Activated naive CD8-positive, alpha-beta T cell (primary cell): Measurements from ENCODE around the gene XPR1.
"Not testable (repeated sequence)": the region's sequence is repeated elsewhere in the genome, so short reads cannot be mapped to it uniquely, and the experiment has no call there.

ENCODE experiments used
- H3K27ac Mint-ChIP-seq: one replicate; pipeline ENCODE4 v1.8.0; 2021; ENCODE audit warnings: mixed read lengths
- H3K27me3 Mint-ChIP-seq: one replicate; pipeline ENCODE4 v1.8.0; 2021; ENCODE audit warnings: mixed read lengths
- H3K36me3 Mint-ChIP-seq: one replicate; pipeline ENCODE4 v1.8.0; 2021; ENCODE audit warnings: mixed read lengths
- H3K4me1 Mint-ChIP-seq: one replicate; pipeline ENCODE4 v1.8.0; 2021; ENCODE audit warnings: low read depth, mixed read lengths
- H3K4me3 Mint-ChIP-seq: one replicate; pipeline ENCODE4 v1.8.0; 2021; ENCODE audit warnings: mild to moderate bottlenecking, mixed read lengths
- H3K9me3 Mint-ChIP-seq: one replicate; pipeline ENCODE4 v1.8.0; 2021; ENCODE audit warnings: low read depth, mixed read lengths

XPR1 gene

DNA sequence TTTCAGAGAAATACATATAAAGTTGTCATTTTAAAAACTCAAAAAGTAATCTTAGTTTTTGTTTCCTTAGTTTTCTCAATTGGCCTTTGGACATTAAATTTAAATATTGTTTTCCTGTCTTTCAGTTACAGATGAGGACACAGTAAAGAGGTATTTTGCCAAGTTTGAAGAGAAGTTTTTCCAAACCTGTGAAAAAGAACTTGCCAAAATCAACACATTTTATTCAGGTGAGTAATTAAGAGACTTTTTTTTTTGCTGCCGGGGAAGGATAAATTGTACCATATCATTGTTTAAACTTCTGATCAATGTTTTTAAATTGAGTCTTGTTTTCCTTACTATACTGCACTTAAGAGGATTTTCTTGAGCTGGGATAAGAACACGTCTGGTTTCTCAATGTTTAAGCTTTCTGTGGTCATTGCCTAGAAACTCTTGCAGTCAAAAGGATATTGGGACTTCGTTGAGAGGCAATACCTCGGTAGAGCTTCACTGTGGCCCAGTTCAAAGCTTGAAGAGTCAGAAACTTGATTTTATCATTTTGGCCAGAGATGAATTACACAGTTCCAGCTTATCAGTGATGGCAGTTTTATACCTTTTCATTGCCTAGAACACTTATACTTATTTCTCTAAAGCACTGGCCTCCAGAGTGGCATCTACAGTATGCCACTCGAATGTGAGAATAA is 155.9 kb downstream of the XPR1 start:
- Mint-ChIP-seq H3K4me1 (peaks cover 5% of the 10 kb centered on the region), H3K36me3 (peaks cover 17% of the 10 kb centered on the region), H3K27ac (no peak overlapping the region), H3K9me3 (no peaks in the 10 kb centered on the region), H3K27me3 (no peaks in the 10 kb centered on the region), H3K4me3 (no peak overlapping the region)

DNA sequence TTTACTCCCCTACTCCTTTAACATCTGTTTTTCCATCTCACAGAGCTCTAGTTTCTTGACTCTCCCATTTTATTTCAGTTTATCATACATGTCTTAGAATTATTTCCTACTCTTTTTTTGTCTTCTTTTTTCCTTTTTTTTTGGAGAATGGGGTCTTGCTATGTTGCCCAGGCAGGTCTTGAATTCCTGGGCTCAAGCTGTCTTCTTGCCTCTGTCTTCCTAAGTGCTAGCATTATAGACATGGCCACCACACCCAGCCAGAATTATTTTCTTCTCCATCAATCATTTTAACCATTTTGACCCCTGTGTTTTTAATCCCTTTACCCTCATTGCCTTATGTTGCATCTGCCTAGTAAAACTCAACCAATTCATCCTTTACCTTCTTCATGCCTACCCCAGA is 157.6 kb downstream of the XPR1 start:
- Mint-ChIP-seq H3K27me3 (no peaks in the 10 kb centered on the region), H3K4me3 (no peak overlapping the region), H3K27ac (no peak overlapping the region)

DNA sequence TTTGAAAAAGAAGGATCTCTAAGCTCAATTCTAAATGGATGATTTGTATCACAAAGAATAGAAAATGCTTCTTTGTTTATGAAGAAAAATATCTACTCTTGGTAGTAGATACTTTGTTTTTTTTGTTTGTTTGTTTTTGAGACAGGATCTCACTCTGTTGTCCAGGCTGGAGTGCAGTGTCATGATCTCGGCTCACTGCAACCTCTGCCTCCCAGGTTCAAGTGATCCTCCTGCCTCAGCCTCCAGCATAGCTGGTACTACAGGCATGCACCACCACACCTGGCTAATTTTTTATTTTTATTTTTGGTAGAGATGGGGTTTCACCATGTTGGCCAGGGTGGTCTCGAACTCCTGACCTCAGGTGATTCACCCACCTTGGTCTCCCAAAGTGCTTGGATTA is 159.3 kb downstream of the XPR1 start:
- H3K27me3 Mint-ChIP-seq, H3K9me3 Mint-ChIP-seq, H3K4me3 Mint-ChIP-seq, H3K27ac Mint-ChIP-seq: not testable (repeated sequence)
- H3K36me3 Mint-ChIP-seq: peaks cover 17% of the 10 kb centered on the region
- H3K4me1 Mint-ChIP-seq: peaks cover 14% of the 10 kb centered on the region

More for the DNA sequence above, 157.6 kb downstream of the XPR1 start:
- Mint-ChIP-seq H3K9me3 (no peaks in the 10 kb centered on the region), H3K4me1 (peaks cover 8% of the 10 kb centered on the region), H3K36me3 (peaks cover 17% of the 10 kb centered on the region)

DNA sequence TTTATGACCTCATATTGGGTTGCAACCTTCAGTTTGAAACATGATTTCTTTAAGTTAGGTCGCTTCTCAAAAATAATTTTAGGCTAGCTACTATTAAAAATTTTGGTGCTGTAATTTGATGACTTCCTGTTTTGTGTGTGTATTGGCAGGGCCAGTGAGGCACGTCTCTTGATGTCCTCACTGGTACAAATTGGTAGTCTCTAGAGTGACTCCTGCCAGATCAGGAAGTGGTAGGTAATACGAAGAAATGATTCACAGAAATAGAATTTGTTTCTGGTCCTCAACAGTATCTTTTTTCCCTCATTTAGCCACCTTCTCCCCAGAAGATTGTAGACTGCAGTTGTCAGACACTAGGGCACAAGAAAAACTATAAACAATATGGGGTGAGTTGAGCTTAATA is 160.0 kb downstream of the XPR1 start:
- no peak overlapping the region for H3K27ac Mint-ChIP-seq
- H3K9me3 Mint-ChIP-seq: no peaks in the 10 kb centered on the region
- peaks cover 17% of the 10 kb centered on the region for H3K36me3 Mint-ChIP-seq
- H3K4me1 Mint-ChIP-seq: peaks cover 17% of the 10 kb centered on the region
- no peak overlapping the region for H3K4me3 Mint-ChIP-seq
- no peaks in the 10 kb centered on the region for H3K27me3 Mint-ChIP-seq

DNA sequence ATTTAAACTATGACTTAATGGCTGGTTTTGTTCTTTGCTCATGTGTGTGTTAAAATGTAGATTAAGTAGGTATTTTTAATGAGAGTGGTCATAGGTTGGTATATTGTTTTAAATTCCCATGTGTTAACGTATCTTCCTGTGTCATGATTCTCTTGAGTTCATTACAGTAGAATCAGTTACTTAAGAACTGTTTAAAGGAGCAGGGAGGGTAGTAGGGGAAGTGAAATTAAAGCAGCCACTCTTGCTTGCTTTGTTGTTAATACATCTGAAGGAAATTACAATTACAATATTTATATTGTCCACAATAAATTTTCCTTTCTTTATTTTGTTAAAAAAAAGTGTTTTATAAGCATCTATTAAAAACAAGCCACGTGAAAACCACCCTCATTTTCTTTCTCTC is 161.6 kb downstream of the XPR1 start:
- Mint-ChIP-seq H3K4me3 (no peak overlapping the region), H3K4me1 (peaks cover 17% of the 10 kb centered on the region), H3K36me3 (peaks cover 10% of the 10 kb centered on the region), H3K27ac (no peak overlapping the region), H3K9me3 (no peaks in the 10 kb centered on the region), H3K27me3 (no peaks in the 10 kb centered on the region)

DNA sequence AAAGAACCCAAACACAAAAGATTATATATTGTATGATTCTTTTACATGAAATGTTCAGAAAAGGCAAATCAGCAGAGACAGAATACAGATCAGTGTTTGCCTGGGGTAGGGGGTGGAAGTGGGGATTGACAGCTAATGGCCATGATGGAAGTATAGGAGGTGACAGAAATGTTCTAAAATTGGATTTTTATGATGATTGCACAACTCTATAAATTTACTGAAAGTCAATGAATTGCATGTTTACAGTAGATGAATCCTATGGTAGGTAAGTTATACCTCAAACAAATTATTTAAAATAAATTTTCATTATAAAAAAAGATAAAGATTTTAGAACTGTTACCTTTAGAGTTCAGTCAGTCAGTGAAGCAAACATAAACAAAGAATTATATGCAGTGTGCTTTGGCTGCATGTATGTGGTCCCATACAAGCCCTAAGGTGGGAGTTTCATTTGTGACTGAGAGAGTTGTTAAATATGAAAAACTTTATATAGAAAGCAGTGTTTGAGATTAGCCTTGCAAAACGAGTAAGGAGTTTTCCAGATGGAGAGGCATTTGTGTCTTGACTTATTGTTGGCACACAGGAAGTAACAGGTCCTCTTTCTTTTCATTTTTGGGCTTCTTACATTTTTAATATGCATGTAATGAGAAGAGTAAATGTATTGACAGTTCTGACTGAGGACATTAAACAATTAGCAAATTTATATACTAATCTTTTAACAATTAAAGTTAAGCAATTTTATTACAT is 165.2 kb downstream of the XPR1 start:
- Mint-ChIP-seq H3K4me3 (no peak overlapping the region), H3K4me1 (peaks cover 14% of the 10 kb centered on the region), H3K27me3 (no peaks in the 10 kb centered on the region), H3K36me3 (peaks cover 4% of the 10 kb centered on the region), H3K9me3 (no peaks in the 10 kb centered on the region), H3K27ac (no peak overlapping the region)

DNA sequence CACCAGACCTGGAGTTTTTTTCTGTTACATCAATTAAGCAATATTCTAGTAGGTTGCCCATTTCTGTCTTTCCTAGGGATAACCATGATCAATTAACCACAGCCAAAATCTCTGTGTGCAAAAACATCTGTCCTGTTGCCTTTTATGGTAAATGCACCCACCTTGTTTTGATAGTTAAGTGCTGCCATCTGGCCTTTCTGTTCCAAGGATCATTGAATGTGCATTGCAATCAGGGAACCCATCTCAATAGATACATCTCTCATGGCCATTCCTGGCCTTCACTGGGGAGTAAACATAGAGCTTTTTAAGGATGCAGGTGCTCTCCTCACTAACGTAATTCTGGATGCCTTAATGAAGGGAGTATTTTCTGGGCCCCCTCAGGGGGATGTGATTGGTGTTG is 169.1 kb downstream of the XPR1 start:
- Mint-ChIP-seq H3K36me3 (peaks cover 10% of the 10 kb centered on the region), H3K27me3 (no peaks in the 10 kb centered on the region), H3K4me3 (no peak overlapping the region), H3K9me3 (no peaks in the 10 kb centered on the region), H3K4me1 (peaks cover 4% of the 10 kb centered on the region), H3K27ac (no peak overlapping the region)

DNA sequence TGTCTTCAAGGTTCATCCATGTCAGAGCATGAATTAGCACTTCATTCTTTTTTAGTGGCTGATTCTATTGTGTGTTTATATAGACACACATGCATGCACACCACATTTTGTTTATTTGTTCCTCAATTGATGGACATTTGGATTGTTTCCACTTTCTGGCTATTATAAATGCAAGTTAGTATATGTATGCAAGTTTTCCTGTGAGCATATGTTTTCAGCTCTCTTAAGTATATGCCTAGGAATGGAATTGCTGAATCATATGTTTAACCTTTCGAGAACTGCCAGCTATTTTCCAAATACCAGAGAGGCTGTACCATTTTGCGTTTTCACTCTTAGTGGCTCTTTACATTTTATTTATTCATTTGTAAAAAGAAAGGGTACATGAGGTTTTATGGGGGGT is 171.0 kb downstream of the XPR1 start:
- Mint-ChIP-seq H3K27me3 (no peaks in the 10 kb centered on the region), H3K9me3 (no peaks in the 10 kb centered on the region), H3K27ac (no peak overlapping the region), H3K4me3 (no peak overlapping the region), H3K36me3 (peaks cover 21% of the 10 kb centered on the region), H3K4me1 (no peaks in the 10 kb centered on the region)

DNA sequence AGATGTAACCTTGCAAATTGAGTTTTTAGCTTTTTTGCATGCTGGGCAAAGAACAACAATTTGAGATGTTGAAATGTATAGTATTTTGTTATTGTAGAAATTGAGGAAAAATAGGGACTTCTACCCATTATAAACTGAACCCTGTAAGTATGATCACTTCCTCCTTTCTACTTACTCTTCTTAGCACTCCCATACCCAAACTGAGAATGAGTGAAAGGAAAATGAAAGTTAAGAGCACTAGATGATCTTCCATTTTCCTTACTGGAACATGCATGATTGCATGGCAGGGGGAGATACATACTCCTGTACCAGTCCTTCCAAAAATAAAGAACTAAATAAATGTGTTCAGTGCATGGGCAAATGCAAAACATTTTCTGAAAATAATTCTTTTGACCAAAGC is 173.5 kb downstream of the XPR1 start:
- Mint-ChIP-seq H3K36me3 (peaks cover 22% of the 10 kb centered on the region), H3K27me3 (no peaks in the 10 kb centered on the region), H3K9me3 (no peaks in the 10 kb centered on the region), H3K4me1 (no peaks in the 10 kb centered on the region), H3K27ac (no peak overlapping the region), H3K4me3 (no peak overlapping the region)

DNA sequence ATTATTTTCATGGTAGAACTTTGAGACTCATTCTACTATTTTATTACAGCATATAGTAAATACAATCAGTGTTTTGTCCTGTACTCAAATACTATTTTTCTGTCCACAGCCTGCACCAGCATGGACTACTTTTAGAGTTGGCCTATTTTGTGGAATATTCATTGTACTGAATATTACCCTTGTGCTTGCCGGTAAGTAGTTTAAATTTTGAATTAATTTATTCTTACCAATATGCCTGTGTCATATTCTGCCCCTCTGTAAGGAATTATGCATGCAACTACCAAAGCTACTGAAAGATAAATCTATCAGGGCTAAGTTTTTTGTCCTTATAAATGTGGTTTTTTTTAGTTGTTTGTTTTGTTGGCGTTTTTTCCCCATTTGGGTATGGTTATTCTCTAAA is 179.5 kb downstream of the XPR1 start:
- no peaks in the 10 kb centered on the region for H3K9me3 Mint-ChIP-seq
- no peaks in the 10 kb centered on the region for H3K4me1 Mint-ChIP-seq
- H3K27ac Mint-ChIP-seq: no peak overlapping the region
- H3K4me3 Mint-ChIP-seq: no peak overlapping the region
- no peaks in the 10 kb centered on the region for H3K27me3 Mint-ChIP-seq
- peaks cover 34% of the 10 kb centered on the region for H3K36me3 Mint-ChIP-seq

DNA sequence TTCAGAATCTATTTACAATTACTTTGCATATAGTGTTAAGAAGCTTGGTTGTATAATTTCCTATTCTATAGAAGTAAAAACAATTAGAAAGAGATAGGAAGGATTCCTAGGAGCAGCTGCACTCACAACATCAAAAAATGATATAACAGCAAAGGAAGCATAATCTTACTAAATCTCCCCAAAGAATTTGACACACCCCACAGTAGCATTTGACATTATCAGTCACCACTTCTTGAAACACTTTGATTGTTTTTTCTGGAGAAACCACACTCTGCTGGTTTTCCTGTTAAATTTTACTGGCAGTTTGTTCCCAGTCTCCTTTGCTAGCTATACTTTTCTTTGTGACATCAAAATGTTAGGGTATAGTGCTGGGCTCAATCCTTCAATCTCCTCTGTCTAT is 180.1 kb downstream of the XPR1 start:
- Mint-ChIP-seq H3K9me3 (no peaks in the 10 kb centered on the region), H3K36me3 (peaks cover 30% of the 10 kb centered on the region), H3K27ac (no peak overlapping the region), H3K4me1 (no peaks in the 10 kb centered on the region), H3K27me3 (no peaks in the 10 kb centered on the region), H3K4me3 (no peak overlapping the region)

DNA sequence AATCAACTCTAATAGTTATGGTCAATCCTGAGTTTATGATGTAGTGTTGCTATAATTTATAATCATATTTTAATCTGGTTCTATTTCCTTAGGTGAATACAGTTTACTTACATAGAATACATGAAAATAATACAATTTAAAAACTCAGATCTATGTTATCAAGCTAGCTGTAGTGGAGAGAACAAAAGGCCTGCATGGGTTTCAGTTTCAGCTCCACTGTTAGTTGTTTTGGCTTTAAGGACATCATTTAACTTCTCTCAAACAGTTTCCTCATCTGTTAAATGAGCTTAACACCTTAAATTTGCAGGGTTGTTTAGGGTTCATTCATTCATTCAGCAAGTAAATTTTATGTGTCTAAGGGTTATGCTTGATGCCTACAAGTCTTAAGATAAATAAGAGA is 182.4 kb downstream of the XPR1 start:
- H3K4me3 Mint-ChIP-seq: no peak overlapping the region
- no peaks in the 10 kb centered on the region for H3K9me3 Mint-ChIP-seq
- H3K27ac Mint-ChIP-seq: no peak overlapping the region
- no peaks in the 10 kb centered on the region for H3K4me1 Mint-ChIP-seq
- H3K27me3 Mint-ChIP-seq: no peaks in the 10 kb centered on the region
- peaks cover 18% of the 10 kb centered on the region for H3K36me3 Mint-ChIP-seq

DNA sequence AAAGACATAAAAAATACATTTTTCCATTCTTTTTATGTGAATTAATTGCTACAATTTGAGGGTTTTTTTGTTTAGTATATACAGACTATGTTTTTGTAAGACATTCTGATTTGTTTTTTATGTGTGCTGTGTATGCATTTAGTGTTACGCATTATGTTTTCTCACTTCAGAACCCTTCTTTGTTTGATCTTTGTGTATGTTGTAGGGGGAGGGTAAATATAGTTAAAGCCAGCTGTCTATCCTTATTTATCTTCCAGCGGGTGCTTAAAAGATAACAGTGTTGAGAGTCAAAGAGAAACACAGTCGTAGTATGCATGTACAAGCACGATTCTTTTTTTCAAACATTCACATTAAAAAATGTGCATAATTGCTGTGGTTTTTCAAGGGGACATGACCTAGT is 183.4 kb downstream of the XPR1 start:
- Mint-ChIP-seq H3K27ac (no peak overlapping the region), H3K9me3 (peaks cover 1% of the 10 kb centered on the region), H3K4me1 (no peaks in the 10 kb centered on the region), H3K27me3 (no peaks in the 10 kb centered on the region), H3K4me3 (no peak overlapping the region), H3K36me3 (peaks cover 22% of the 10 kb centered on the region)

DNA sequence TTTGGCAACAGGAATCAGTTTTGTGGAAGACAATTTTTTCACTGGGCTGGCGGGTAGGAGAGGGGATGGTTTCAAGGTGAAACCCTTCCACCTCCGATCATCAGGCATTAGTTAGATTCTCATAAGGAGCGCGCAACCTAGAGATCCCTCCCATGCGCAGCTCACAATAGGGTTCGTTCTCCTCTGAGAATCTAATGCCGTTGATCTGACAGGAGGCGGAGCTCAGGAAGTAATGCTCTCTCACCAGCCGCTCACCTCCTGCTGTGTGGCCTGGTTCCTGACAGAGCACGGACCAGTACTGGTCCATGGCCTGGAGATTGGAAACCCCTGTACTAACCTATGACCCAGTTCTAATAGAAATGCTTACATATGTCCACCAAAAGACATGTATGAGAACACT is 184.3 kb downstream of the XPR1 start:
- Mint-ChIP-seq H3K9me3 (peaks cover 3% of the 10 kb centered on the region), H3K27ac (no peak overlapping the region), H3K36me3 (peaks cover 31% of the 10 kb centered on the region), H3K4me1 (no peaks in the 10 kb centered on the region), H3K4me3 (no peak overlapping the region), H3K27me3 (no peaks in the 10 kb centered on the region)

DNA sequence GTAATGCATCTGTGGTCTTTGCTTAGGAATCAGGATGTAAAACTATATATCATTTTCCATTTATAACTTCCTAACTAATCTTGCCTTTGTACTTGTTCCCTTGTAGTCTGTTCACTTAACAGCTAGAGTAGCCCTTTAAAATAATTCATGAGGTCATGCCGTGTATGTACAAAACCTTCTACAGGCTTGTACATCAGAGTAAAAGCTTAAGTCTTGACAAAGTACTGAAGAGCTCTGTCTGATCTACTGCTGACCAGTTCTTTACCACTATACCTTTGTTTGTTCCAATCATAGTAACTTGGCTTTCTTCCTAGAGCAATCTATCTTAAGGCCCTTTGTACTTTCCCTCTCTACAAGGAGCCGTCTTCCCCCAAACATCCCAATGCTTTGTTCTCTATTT is 190.1 kb downstream of the XPR1 start:
- Mint-ChIP-seq H3K4me1 (no peaks in the 10 kb centered on the region), H3K9me3 (peaks cover 3% of the 10 kb centered on the region), H3K27me3 (no peaks in the 10 kb centered on the region), H3K27ac (no peak overlapping the region), H3K36me3 (peaks cover 22% of the 10 kb centered on the region), H3K4me3 (no peak overlapping the region)

DNA sequence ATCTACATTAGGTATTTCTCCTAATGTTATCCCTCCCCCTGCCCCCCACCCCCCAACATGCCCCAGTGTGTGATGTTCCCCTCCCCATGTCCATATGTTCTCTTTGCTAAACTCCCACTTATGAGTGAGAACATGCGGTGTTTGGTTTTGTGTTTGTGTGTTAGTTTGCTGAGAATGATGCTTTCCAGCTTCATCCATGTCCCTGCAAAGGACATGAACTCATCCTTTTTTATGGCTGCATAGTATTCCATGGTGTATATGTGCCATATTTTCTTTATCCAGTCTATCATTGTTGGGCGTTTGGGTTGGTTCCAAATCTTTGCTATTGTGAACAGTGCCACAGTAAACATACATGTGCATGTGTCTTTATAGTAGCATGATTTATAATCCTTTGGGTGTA is 199.7 kb downstream of the XPR1 start:
- H3K27ac Mint-ChIP-seq, H3K4me3 Mint-ChIP-seq, H3K27me3 Mint-ChIP-seq, H3K9me3 Mint-ChIP-seq: not testable (repeated sequence)
- Mint-ChIP-seq H3K36me3 (peaks cover 63% of the 10 kb centered on the region), H3K4me1 (peaks cover 11% of the 10 kb centered on the region)
